ENCODE results near the gene LARP1. TPM values are rescaled to one million over a fixed set of nuclear protein-coding genes. Genes with fewer than 3 reads are reported as not detected.

Gene LARP1
- total and polyA plus RNA-seq, 10 of the 15 experiments (the other 5 are each of a cell fraction or from before 2014, with no cell fraction given) = 22.6 to 227 (median 60.8) TPM

- in situ Hi-C loops (cut with MboI) = no loop called here
- RAD21 ChIA-PET (ENCODE audit: unreplicated experiment) = no interaction called here
- no peak for TF ChIP-seq ATF7 (IDR thresholded peaks at IDR 0.05; ENCODE audit: low read depth)
- TF ChIP-seq STAT1 (conservative IDR thresholded peaks at IDR 0.05) = no peak
- no peak for TF ChIP-seq JUND (IDR thresholded peaks at IDR 0.05; ENCODE audit: low read depth, low read length)
- TF ChIP-seq RBBP5 (conservative IDR thresholded peaks at IDR 0.05) = no peak
- TF ChIP-seq SPI1 (IDR thresholded peaks at IDR 0.05; ENCODE audit: borderline replicate concordance, insufficient read depth, low read depth, low read length) = no peak
- TF ChIP-seq MYC (IDR thresholded peaks at IDR 0.05; ENCODE audit: insufficient read depth, insufficient read length, insufficient replicate concordance, low read length, severe bottlenecking) = no peak
- no peak for TF ChIP-seq IRF5 (IDR thresholded peaks at IDR 0.05; ENCODE audit: borderline replicate concordance)
- TF ChIP-seq ATF3 (IDR thresholded peaks at IDR 0.05; ENCODE audit: borderline replicate concordance, extremely low read depth, low read depth, low read length) = no peak
- TF ChIP-seq SMARCA5 (IDR thresholded peaks at IDR 0.05) = no peak
- TF ChIP-seq SREBF1 (IDR thresholded peaks at IDR 0.05; ENCODE audit: low read length) = no peak
- TF ChIP-seq ZBTB4 (CRISPR knock-in tag; IDR thresholded peaks at IDR 0.05) = no peak
- TF ChIP-seq ELK1 (IDR thresholded peaks at IDR 0.05; ENCODE audit: low read depth, low read length) = no peak
- no peak for TF ChIP-seq NFIC (IDR thresholded peaks at IDR 0.05; ENCODE audit: low read depth, low read length)
- no peak for TF ChIP-seq CREM (IDR thresholded peaks at IDR 0.05; ENCODE audit: low read depth)
- no peak for TF ChIP-seq MEF2B (IDR thresholded peaks at IDR 0.05; ENCODE audit: partially characterized antibody, poor library complexity, severe bottlenecking)
- TF ChIP-seq CHD4 (IDR thresholded peaks at IDR 0.05) = no peak
- TF ChIP-seq BRCA1 (IDR thresholded peaks at IDR 0.05; ENCODE audit: low read depth, low read length) = no peak
- TF ChIP-seq CBX5 (IDR thresholded peaks at IDR 0.05; ENCODE audit: low read depth) = no peak
- no peak for TF ChIP-seq RCOR1 (conservative IDR thresholded peaks at IDR 0.05; ENCODE audit: low read depth, low read length)
- FAIRE-seq = no peak
- Histone ChIP-seq H3K4me1 (ENCODE audit: control insufficient read depth, insufficient read depth, low read length) (no peaks in the 10 kb centered on the region), H3K27me3 (replicated peaks in 1 of 2; ENCODE audit: control insufficient read depth in 2 of 2, insufficient read depth in 2 of 2, low read length in 1 of 2) (no peaks in the 10 kb centered on the region), H3K27ac (ENCODE audit: control insufficient read depth, insufficient read depth) (no peak overlapping the region), H3K79me2 (ENCODE audit: control insufficient read depth, insufficient read depth, low read length) (no peaks in the 10 kb centered on the region), H3K9ac (ENCODE audit: control insufficient read depth, insufficient read depth, low read length) (no peak overlapping the region), H3K4me3 (no peak overlapping the region), H3K36me3 (ENCODE audit: control insufficient read depth in 2 of 2, insufficient read depth in 2 of 2, low read length in 1 of 2) (no peaks in the 10 kb centered on the region), H3K4me2 (ENCODE audit: control insufficient read depth, insufficient read depth) (no peak overlapping the region), H4K20me1 (ENCODE audit: control insufficient read depth, insufficient read depth) (no peaks in the 10 kb centered on the region), H3K9me3 (replicated peaks; ENCODE audit: control insufficient read depth, insufficient read depth, low read length) (no peaks in the 10 kb centered on the region), H2AFZ (ENCODE audit: control insufficient read depth, low read depth, low read length) (no peak overlapping the region)
- SMC1A ChIA-PET (ENCODE audit: uncharacterized antibody, unreplicated experiment) = no interaction called here
- POLR2A ChIA-PET = interaction anchor here (0.6 kb wide), 2 partner anchors 202 to 744 kb away, joined by 5 to 10 read pairs; no protein-coding TSS in a partner anchor
- no TSS peak for BruUV-seq (replicated peaks)
- intact Hi-C loops (cut with micrococcal nuclease; ENCODE audit: unreplicated experiment) = no loop called here
- no peak for DNase-seq (ENCODE audit: low read depth, low spot score)
- no peak for ATAC-seq
- WGBS (ENCODE audit: insufficient coverage, insufficient replicate concordance, low lambda C conversion rate, missing lambda C conversion rate) = 48% methylated on average over 2 of the region's 2 CpGs
- CTCF ChIA-PET = no interaction called here
Measured at GRCh38 chr5:154740483-154740882, 14.7 kb upstream of the LARP1 start.

All from GM12878 (cell line).